Kidney tubule cell (primary cell): Measurements from ENCODE around the gene EPS8L2.

Source experiments
- DNase-seq: peaks from one replicate; pipeline ENCODE4 v3.0.0-alpha.2; 2018; ENCODE audit warnings: low spot score

Gene EPS8L2

DNA sequence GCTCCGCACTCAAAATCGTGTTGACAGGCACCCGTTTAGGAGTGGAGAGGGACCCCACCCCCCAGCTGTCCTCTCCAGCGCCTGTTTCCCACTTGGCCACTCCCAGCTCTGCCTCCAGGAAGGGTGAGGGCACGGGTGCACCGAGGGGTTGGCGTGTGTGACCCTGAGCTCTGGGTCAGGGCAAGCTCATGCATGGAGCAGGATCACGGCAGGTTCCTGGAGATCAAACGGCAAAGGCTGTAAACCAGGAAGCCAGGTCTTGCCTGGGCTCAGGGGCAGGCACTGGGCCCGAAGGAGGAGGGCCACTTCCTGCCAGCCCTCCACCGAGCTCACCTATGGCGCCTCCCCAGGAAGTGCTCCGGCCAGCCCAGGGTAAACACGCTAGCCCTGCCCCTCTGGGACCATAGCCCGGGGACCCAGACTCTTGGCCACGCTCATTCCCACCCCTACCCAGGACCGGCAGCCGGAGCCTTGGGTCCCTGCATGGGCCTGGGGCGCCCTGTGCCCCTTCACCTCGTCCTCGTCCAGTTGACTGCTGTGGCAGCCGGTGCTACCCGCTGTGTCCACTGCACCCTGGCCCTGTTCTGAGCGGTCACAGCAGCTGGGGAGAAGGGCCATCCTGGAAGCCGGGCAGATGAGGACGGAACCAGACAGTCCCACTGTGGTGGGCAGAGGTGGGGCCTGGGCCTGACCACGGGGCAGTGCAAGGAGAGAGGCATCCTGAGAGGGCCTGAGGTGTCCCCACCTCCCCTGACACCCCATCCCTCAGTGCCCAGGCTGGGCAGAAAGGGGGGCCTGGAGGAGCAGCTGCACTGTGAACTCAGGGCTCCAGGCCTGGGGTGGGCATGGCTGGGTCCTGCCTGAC is 1.0 kb upstream of the EPS8L2 start:
- peak; percentile 88 for DNase-seq

GRCh38 chr11:706439-706956 is 467 bp downstream of the EPS8L2 start:
- DNase-seq: peak; percentile 76

DNA sequence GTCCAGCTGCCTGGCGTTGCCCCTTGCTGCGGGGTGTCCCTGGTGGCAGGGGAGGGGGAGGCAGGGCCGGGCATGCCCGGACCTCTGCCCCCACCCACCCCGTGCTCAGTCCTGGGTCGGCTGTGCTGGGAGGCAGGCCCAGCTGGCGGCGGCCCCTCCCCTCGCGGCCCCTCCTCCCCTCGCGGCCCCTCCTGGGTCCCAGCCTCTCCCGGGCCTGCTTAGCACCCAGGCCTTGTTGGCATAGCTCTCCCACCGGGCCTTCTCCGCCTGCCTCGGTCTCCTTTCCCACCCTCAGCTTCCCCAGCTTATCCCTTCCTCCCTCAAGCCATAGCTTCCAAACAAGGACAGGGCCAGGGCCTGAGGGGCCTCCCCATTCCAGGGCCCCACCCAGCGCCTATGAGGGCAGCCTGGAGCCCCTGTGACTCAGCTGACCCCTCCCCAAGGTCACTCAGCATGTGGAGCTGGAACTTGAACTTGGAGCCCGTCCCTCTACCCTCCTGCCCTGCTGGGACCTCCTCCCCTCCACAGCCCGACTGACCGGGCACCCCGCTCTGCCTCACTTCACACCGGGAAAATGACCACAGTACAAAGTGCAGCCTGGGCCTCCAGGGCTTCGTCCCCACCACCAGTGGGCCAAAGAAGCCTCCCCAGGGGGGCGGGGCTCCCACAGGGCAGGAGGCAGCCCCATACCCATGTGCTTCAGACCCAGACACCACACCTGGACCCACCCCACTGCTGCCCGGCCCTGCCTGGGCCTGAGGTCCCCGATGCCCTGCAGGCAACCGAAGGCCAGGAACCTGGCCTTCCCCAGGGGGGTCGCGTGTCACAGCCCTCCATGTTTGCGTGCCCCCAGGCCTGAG is 1.2 kb downstream of the EPS8L2 start:
- DNase-seq: peak; percentile 90

GRCh38 chr11:707817-708420 is 1.9 kb downstream of the EPS8L2 start:
- DNase-seq: peak; percentile 95

DNA sequence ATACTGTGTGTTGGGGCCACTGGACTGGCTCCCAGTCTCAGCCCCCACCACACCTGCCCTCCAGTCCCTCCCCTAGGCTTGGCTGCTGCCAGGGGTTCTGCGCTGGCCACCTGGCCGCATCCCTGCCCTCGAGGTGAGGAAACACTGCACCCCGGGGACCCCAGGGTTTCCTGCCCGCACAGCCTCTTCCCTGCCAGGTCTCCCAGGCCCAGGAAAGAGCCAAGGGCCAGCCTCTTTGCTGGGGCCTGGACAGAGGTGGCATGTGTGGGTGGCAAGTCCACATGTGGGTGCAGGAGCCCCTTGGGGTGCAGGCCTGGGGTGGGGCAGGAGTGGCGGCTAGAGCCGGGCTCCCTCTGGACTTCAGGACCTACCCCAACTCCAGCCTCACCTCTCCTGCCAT is 2.5 kb downstream of the EPS8L2 start:
- no peak for DNase-seq

GRCh38 chr11:709109-709997 is 3.3 kb downstream of the EPS8L2 start:
- no peak for DNase-seq

- DNase-seq: no peak
These were observed 8.4 kb downstream of the EPS8L2 start for GRCh38 chr11:714436-714835.

- DNase-seq: no peak
These were observed 13.4 kb downstream of the EPS8L2 start for GRCh38 chr11:719214-720016.

DNA sequence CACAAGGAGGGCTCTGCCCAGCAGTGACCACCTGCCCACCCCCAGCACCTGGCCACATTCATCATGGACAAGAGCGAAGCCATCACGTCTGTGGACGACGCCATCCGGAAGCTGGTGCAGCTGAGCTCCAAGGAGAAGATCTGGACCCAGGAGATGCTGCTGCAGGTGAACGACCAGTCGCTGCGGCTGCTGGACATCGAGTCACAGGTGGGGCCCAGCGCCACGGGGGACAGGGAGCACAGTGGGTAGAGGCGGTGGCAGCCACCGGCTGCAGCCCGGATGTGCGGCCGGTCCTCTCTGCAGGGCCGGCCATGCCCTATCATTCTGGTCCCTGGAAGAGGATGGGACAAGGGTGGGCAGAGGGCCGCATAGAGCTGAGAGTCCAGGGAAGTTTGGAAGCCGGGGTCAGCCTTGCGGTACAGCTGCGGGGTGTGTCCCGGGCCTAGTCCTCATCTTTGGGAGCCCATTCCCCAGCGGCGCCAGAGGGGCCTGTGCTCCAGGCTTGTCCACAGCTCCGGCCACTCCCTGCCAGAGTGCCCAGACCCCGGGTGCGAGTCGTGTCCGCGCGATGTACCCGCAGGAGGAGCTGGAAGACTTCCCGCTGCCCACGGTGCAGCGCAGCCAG is 14.1 kb downstream of the EPS8L2 start:
- no peak for DNase-seq

DNA sequence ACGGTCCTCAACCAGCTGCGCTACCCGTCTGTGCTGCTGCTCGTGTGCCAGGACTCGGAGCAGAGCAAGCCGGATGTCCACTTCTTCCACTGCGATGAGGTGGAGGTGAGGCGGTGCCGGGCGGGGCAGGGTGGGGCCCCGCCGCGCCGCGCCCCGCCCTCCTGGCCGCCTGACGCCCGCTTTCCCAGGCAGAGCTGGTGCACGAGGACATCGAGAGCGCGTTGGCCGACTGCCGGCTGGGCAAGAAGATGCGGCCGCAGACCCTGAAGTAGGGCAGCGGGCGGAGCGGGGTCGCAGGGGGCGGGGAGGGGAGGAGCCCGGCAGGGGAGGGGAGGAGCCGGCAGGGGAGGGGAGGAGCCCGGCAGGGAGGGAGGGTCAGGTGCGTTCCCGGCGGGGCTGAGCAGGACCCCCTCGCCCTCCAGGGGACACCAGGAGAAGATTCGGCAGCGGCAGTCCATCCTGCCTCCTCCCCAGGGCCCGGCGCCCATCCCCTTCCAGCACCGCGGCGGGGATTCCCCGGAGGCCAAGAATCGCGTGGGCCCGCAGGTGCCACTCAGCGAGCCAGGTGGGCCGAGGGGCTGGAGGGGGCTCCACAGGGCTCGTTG is 14.7 kb downstream of the EPS8L2 start:
- DNase-seq: peak; percentile 51

DNA sequence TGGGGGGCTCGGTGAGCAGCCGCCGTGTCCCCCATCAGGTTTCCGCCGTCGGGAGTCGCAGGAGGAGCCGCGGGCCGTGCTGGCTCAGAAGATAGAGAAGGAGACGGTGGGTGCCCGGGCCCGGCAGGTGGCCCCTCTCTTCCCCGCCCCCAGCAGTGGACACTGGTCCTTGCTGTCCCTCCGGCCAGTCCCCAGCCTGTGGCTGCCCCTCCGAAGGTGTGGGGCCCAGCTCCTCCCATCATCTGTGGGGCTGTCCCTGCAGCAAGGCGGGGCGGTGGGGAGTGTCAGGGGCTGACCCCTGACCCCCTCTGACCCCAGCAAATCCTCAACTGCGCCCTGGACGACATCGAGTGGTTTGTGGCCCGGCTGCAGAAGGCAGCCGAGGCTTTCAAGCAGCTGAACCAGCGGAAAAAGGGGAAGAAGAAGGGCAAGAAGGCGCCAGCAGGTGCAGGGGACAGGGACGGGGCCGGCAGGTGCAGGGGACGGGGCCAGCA is 15.3 kb downstream of the EPS8L2 start:
- DNase-seq: no peak

DNA sequence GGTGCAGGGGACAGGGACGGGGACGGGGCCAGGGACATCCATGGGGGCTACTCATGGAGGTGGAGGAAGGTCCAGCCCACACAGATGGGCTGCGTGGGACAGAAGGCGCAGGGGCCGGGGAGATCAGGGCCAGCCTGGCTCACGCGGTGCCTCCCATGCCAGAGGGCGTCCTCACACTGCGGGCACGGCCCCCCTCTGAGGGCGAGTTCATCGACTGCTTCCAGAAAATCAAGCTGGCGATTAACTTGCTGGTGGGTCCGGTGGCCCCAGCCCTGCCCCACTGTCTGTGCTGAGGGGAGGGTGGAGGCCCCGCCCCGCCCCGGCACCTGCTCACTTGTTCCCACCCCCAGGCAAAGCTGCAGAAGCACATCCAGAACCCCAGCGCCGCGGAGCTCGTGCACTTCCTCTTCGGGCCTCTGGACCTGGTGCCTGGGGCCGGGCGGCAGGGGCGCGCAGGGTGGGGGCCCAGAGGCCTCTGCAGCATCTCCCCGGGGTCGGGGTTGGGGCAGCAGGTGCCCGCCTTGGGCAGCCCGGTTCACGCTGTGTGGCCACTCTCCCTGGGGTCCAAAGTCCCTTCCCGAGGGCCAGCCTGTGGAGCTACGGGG is 15.8 kb downstream of the EPS8L2 start:
- no peak for DNase-seq

DNA sequence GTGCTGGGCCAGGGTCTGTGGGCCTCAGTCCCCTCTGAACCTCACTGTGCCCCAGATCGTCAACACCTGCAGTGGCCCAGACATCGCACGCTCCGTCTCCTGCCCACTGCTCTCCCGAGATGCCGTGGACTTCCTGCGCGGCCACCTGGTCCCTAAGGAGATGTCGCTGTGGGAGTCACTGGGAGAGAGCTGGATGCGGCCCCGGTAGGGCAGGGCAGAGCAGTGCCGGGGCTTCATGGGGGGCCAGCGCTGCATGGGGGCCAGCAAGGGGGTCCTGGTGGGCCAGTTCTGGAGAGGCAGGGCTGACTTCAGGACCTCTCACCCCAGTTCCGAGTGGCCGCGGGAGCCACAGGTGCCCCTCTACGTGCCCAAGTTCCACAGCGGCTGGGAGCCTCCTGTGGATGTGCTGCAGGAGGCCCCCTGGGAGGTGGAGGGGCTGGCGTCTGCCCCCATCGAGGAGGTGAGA is 16.3 kb downstream of the EPS8L2 start:
- DNase-seq: no peak

DNA sequence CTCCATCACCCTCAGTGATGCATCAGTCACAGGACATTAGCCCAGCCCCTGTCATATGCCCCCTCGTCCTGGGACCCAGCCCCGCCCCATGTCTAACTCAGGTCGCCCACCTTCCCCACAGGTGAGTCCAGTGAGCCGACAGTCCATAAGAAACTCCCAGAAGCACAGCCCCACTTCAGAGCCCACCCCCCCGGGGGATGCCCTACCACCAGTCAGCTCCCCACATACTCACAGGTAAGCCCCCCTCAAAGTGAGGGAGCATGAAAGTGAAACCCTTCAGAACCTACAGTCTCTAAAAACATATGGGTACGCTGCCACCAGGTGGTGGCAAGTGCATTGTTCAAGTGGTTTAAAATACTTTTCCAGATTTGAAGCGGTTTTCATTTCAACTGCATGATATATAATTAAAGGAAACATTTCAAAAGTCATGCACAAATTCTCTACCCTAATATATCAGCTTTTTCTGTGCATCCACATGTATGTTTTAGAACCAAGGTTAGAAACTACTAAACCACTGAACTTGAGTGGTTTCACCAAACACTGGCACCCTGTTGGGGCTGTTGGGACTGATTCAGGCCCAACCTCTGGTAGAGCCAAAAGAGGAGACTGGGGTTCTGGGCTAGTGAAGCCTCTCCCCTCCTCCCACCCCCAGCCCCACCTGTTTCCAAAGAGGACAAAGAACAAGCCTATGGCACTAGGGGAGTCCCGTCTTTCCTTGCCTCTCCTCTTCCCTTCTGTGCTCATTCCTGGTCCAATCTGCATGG is 17.3 kb downstream of the EPS8L2 start:
- peak; percentile 64 for DNase-seq

DNA sequence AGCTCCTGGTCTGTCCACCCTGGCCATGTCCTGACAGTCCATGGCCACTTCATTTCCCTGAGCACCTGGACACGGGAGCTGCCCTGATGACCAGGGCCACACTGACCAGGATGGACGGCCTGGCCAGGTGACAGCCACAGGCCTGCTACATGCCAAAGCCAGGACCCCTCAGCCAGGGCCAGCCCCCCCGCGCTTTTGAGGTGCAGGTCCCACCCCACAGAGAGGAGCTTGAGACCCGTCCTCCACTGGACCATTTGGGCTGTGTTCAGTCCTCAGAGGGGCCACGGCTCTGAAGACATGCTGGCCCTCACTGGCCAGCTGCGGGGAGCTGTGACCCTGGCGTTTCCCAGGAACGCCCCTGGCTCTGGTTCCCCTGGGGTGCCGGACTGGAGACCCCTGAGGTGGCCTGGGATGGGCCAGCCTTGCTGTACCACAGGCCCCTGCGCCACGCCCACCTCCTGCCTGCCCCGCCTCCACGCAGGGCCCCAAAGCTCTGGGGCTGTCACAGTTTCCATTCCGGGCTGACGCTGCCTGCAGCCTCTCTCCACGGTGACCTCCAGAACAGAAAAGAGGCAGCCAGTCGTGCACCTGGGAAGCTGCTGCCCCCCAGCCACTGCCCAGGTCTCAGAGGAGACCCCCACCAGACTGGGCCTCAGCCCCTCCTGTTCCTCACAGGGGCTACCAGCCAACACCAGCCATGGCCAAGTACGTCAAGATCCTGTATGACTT is 18.2 kb downstream of the EPS8L2 start:
- DNase-seq: no peak

DNA sequence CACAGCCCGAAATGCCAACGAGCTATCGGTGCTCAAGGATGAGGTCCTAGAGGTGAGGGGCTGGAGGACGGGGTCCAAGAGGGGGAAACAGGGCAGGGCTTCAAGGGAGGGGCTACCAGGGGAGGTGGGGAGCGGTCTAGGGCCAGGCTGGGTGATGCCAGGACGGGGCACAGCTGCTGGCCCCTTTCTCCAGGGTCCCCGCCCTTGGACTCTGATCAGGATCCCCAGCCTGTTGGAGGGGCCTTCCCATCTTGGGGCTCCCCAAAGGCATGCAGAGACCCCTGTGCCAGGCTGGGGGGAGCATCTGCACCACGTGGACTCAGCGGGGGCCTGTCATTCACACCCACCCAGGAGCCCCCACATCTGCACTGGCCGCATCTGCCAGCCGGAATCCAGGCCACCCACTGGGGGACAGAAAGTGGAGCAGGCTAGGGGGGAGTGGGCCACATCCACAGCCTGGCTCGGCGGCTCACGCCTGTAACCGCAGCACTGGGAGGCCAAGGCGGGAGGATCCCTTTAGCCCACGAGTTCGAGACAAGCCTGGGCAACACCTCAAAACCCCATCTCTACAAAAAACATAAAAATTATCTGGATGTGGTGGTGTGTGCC is 18.9 kb downstream of the EPS8L2 start:
- no peak for DNase-seq

DNA sequence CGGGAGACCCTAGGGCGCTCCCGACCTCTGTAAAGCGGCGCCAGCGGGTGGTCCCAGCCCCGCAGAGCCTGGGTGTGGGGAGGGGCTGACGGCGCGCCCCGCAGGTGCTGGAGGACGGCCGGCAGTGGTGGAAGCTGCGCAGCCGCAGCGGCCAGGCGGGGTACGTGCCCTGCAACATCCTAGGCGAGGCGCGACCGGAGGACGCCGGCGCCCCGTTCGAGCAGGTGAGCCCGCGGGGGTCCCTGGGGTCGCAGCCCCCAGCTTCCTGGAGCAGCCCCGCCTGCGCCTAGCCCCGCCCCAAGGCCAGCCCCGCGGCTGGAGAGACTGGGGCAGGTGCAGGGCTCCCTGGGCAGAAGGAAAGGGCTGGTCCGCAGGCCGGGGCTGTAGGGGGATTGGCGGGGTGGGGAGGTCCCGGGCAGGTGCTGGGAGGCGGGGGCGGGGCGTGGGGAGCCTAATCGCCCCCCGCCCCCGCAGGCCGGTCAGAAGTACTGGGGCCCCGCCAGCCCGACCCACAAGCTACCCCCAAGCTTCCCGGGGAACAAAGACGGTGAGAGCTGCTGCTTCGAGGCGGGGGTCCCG is 19.7 kb downstream of the EPS8L2 start:
- DNase-seq: no peak
